Stomach smooth muscle (tissue), 2 donors: ENCODE data around the gene DDB1.

Experiments
- H3K27ac ChIP-seq: one replicate; pipeline ENCODE4 v1.7.0; 2013; ENCODE audit warnings: mild to moderate bottlenecking, low read length, inconsistent platforms
- H3K27me3 ChIP-seq, 2 donors: one replicate each; pipeline ENCODE4 v1.7.0; 2013; ENCODE audit warnings: low read length in 2 of 2; ENCODE audit not compliant: insufficient read depth in 2 of 2, control insufficient read depth in 1 of 2
- H3K36me3 ChIP-seq, 2 donors: one replicate each; pipeline ENCODE4 v1.7.0; 2013; ENCODE audit warnings: low read length in 2 of 2; ENCODE audit not compliant: control insufficient read depth in 2 of 2, insufficient read depth in 2 of 2
- H3K4me1 ChIP-seq: one replicate; pipeline ENCODE4 v1.7.0; 2013; ENCODE audit warnings: low read length; ENCODE audit not compliant: control insufficient read depth, insufficient read depth
- H3K4me3 ChIP-seq, 2 donors: one replicate each; pipeline ENCODE4 v1.7.0; 2013; ENCODE audit warnings: low read length in 2 of 2
- H3K9ac ChIP-seq, 2 donors: one replicate each; pipeline ENCODE4 v1.7.0; 2013; ENCODE audit warnings: low read length in 2 of 2, mild to moderate bottlenecking in 1 of 2
- H3K9me3 ChIP-seq, 2 donors: one replicate each; pipeline ENCODE4 v1.7.0; 2013; ENCODE audit warnings: low read length in 2 of 2; ENCODE audit not compliant: control insufficient read depth in 2 of 2
- donor health status: healthy.
- donor health status: Pancreatic carcinoma.

Gene DDB1

DNA sequence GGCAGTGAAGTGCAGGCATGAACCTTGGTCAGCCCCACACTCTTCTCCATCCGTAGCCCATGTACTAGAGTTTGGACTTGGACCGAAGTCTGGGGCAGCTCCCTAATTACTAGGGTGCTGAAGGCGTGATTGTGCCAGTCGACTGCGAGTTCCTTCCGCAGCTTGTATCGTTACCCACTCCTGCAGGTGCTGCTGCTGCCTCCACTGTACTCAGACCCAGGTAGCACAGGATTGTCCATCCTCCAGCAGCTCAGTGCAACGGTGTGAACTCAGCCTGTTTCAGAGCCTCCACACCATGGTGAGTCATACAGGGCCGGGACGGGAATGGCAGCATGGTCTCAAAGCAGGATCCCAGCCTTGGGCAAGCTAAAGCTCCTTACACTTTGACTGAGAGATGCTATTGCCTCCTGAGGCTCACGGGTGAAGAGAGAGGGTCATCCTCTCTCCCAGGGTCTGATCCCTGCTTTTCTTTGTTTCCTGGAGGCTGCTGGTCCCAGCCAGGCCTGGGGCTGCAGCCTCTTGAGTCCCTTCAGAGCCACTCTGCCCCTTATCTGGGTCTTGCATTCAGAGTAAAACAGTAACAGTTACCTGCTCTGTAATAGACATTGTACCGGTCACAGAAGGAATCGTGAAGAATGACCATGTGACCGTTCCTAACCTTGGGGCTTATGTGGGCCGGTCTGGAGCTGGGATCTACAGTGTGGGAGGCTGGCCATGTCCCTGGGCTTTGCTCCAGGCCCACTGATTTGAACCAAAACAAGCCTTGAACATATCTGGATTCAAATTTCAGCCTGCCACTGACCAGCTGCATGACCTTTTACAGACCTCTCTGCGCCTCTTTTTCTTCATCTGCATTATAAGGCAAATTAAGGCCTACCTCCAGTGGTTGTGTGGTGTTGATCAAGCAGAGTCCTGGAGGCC lies 1.8 kb upstream of the DDB1 start:
- no peaks in the 10 kb centered on the region for H3K27me3 ChIP-seq
- H3K4me1 ChIP-seq, result peaks cover 37% of the 10 kb centered on the region
- H3K27ac ChIP-seq, result no peak overlapping the region
- H3K4me3 ChIP-seq, result no peak overlapping the region
- H3K9me3 ChIP-seq, result no peaks in the 10 kb centered on the region
- H3K9ac ChIP-seq, result peak overlapping the region in 1 of 2 donors; percentile 42
- H3K36me3 ChIP-seq, result peaks cover 0 to 6% of the 10 kb centered on the region in 2 donors

- peaks cover 37% of the 10 kb centered on the region for H3K4me1 ChIP-seq
- H3K9ac ChIP-seq, result peak overlapping the region; percentile 92 to 96
- H3K27ac ChIP-seq, result peak overlapping the region; percentile 92
- H3K27me3 ChIP-seq, result no peaks in the 10 kb centered on the region
- H3K9me3 ChIP-seq, result no peaks in the 10 kb centered on the region
- H3K4me3 ChIP-seq, result peak overlapping the region; percentile 76 to 96
- H3K36me3 ChIP-seq, result peaks cover 7 to 14% of the 10 kb centered on the region in 2 donors
Measured at GRCh38 chr11:61333550-61334433, 887 bp upstream of the DDB1 start.

DNA sequence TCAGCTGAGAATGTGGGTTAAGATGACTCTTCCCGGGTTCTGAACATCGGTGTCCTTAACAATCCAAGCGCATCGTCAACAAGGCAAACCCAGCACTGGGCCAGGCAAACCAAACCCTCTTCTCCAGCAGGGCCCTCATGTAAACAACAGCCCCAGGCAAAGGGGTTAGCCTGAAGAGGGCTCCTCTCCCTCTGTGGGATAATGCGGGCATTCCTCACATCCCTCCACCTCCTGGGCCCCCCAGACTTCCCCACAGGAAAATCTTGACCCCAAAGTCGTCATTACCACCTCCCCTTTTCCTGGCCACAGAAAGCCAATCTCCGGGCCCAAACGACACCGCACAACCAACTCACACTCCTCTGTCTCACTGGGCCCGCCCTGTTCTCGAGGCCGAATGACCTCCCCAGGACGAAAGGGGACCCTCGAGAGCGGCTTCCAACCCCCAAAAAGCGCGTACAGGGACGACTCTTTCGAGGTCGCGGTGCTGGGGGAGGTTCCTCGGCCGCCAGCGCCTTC lies 566 bp downstream of the DDB1 start:
- Histone ChIP-seq H3K27me3 (no peaks in the 10 kb centered on the region), H3K36me3 (peaks cover 12 to 15% of the 10 kb centered on the region in 2 donors), H3K9me3 (no peaks in the 10 kb centered on the region), H3K27ac (peak overlapping the region; percentile 92), H3K4me1 (peaks cover 37% of the 10 kb centered on the region), H3K4me3 (peak overlapping the region; percentile 76 to 96), H3K9ac (peak overlapping the region; percentile 92 to 96)

GRCh38 chr11:61331651-61332050 lies 1.3 kb downstream of the DDB1 start:
- Histone ChIP-seq H3K27ac (no peak overlapping the region), H3K4me3 (peak overlapping the region; percentile 76 to 96), H3K9me3 (no peaks in the 10 kb centered on the region), H3K9ac (peak overlapping the region; percentile 92 to 96), H3K4me1 (peaks cover 37% of the 10 kb centered on the region), H3K27me3 (no peaks in the 10 kb centered on the region), H3K36me3 (peaks cover 15 to 17% of the 10 kb centered on the region in 2 donors)

DNA sequence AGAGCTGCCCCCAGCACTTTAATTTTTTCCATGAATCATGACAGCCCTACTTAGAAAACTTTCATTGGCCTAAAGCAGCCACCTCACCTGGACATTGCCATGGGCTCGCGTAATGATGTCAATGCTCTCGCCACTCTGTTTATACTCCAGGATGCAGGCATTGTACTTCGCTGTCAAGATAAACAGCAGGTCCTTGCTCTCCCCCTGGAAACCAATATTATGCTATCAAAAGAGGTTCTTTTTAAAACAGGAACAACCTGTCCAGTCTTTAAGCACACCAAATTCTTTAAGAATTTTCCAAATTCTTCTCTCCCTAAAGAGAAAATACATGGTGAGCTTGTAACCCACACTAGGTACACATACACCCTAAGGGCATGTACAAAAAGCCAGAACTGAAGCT lies 3.0 kb downstream of the DDB1 start:
- Histone ChIP-seq H3K9ac (no peak overlapping the region), H3K36me3 (peaks cover 25 to 27% of the 10 kb centered on the region in 2 donors)

GRCh38 chr11:61328351-61328750 lies 4.6 kb downstream of the DDB1 start:
- no peaks in the 10 kb centered on the region for H3K27me3 ChIP-seq
- H3K9ac ChIP-seq, result no peak overlapping the region
- no peaks in the 10 kb centered on the region for H3K9me3 ChIP-seq
- peaks cover 17% of the 10 kb centered on the region for H3K4me1 ChIP-seq
- H3K27ac ChIP-seq, result no peak overlapping the region
- peaks cover 33 to 34% of the 10 kb centered on the region in 2 donors for H3K36me3 ChIP-seq
- H3K4me3 ChIP-seq, result no peak overlapping the region

More for the DNA sequence above, 3.0 kb downstream of the DDB1 start:
- Histone ChIP-seq H3K4me3 (no peak overlapping the region), H3K27me3 (no peaks in the 10 kb centered on the region), H3K27ac (no peak overlapping the region), H3K9me3 (no peaks in the 10 kb centered on the region), H3K4me1 (peaks cover 25% of the 10 kb centered on the region)

DNA sequence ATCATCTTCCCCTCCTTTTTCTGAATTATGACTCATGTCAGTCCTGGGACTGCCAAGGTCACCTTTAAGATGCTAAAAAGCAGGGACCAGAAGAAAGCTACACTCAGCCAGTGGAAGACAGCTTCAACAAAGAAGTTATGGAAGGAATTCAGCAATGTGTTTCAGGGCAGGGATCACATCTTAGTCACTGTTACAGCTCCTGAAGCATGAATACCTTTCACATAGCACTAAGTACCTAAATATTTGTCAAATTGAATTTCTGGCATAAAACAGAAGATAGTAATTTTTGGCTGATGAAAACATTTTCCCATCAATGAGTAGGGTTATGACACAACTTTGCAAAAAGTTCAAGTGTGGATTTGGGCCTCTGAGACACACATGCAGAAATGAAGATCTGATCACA lies 5.2 kb downstream of the DDB1 start:
- Histone ChIP-seq H3K27ac (no peak overlapping the region), H3K9me3 (no peaks in the 10 kb centered on the region), H3K4me3 (no peak overlapping the region), H3K36me3 (peaks cover 40 to 41% of the 10 kb centered on the region in 2 donors), H3K9ac (no peak overlapping the region), H3K27me3 (no peaks in the 10 kb centered on the region), H3K4me1 (peaks cover 14% of the 10 kb centered on the region)

GRCh38 chr11:61325649-61326414 lies 7.1 kb downstream of the DDB1 start:
- Histone ChIP-seq H3K9me3 (no peaks in the 10 kb centered on the region), H3K4me3 (no peak overlapping the region), H3K27ac (no peak overlapping the region), H3K9ac (no peak overlapping the region), H3K27me3 (no peaks in the 10 kb centered on the region), H3K4me1 (no peaks in the 10 kb centered on the region), H3K36me3 (peaks cover 55 to 57% of the 10 kb centered on the region in 2 donors)

DNA sequence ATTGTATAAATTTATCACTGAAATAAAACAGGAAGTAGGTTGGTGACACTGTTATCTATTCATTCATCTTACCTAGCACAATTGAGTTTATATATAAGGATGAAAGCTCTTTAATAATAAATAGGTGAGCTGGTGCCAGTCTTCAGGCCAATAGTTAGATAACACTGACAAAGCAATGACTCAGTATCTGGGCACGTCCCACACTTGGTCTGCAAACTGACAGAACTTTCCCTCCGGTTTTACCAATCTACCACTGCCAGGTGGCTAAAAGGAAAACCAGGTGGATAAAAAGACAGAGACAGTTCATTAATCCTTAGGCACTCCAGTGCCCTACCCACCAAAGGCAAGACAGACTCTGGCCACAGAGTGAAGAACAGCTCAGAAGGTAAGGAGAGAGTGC lies 17.6 kb downstream of the DDB1 start:
- Histone ChIP-seq H3K36me3 (peaks cover 56 to 66% of the 10 kb centered on the region in 2 donors), H3K27ac (no peak overlapping the region)

DNA sequence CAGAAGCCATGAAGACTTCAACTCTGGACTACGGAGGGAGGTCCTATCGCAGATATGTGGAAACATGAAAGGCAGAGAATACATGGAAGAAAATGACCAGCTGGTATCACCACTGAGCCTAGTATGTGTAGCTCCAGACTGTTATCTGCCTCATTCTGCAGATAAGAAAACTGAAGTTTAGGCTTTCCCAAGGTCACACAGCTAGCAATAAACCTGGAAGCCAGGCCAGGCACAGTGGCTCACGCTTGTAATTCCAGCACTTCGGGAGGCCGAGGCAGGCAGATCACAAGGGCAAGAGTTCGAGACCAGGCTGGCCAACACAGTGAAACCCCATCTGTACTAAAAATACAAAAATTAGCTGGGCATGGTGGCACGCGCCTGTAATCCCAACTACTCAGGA lies 22.2 kb downstream of the DDB1 start:
- no peak overlapping the region for H3K4me3 ChIP-seq
- peaks cover 80 to 93% of the 10 kb centered on the region in 2 donors for H3K36me3 ChIP-seq

More for the DNA sequence above, 17.6 kb downstream of the DDB1 start:
- no peaks in the 10 kb centered on the region for H3K4me1 ChIP-seq
- H3K27me3 ChIP-seq, result no peaks in the 10 kb centered on the region
- no peak overlapping the region for H3K4me3 ChIP-seq
- H3K9me3 ChIP-seq, result no peaks in the 10 kb centered on the region
- H3K9ac ChIP-seq, result no peak overlapping the region

More for the DNA sequence above, 22.2 kb downstream of the DDB1 start:
- Histone ChIP-seq H3K27ac (no peak overlapping the region), H3K27me3 (no peaks in the 10 kb centered on the region), H3K9me3 (no peaks in the 10 kb centered on the region), H3K4me1 (no peaks in the 10 kb centered on the region), H3K9ac (no peak overlapping the region)
